RWPE1 (cell line): Measurements from ENCODE around the gene GNB1L.
"Not testable (repeated sequence)": the region's sequence is repeated elsewhere in the genome, so short reads cannot be mapped to it uniquely, and the experiment has no call there.

Experiments used
- CTCF ChIA-PET: fragments of 350-600 bp; sonication (Branson Sonifier 250); formaldehyde crosslinking; extraction: SDS; loops from one replicate; lab custom pipeline; 2021; lab: Yijun Ruan, JAX
- POLR2A ChIA-PET: fragments of 400-600 bp; formaldehyde crosslinking; extraction: SDS; loops from one replicate; lab custom pipeline; 2020; ENCODE audit warnings: antibody characterized with exemption; ENCODE audit not compliant: low non-redundant PET; lab: Yijun Ruan, JAX
- DNase-seq: peaks from one replicate; pipeline ENCODE4 v3.0.0; 2012; ENCODE audit warnings: low spot score
- H3K27ac ChIP-seq: fragments of 450-650 bp; 2 replicates; pipeline ENCODE4 v1.5.1; 2017
- TF ChIP-seq, protein P1 (sequence below): fragments of 450-650 bp; conservative IDR thresholded peaks from 2 replicates; pipeline ENCODE4 v1.5.1; 2017; ENCODE audit warnings: low read depth, mild to moderate bottlenecking

The GNB1L gene

DNA sequence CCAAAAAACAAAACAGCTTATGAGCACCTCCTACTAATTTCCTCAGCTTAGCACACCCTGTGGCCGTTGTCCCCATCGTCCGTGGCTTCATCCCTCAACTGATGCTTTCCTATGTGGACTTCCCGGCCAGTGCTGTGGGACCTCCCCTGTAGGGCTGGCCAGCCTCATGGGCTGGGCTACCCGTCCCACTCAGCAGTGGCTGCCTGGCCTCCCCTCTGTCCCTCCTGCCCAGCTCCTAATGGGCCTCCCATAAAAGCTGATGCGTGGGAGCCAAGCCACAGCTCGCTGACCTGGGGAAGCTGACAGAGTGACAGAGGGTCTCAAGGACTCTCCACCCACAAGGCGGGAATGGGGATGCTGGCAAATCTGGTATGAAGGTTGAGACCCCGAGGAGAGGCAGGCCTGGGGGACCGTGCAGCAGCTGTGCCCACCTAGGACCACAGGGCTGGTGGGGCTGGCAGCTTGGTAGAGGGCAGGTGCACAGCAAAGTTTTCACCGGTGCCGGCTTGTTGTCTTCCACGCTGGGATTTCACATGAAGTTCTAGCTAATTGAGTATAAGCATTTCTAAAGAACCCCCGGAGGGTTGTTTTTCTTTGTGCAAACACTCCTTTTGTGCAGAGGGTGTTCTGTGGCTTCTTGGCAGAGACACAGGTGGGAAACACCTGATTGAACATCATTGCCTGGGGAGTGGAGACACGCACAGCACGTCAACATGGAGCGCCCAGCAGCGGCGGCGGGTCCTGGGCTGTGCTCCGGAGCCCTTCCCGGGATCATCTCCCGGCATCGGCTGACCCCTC is 70.9 kb downstream of the GNB1L start:
- ChIA-PET POLR2A (no interaction called here), CTCF (interaction anchor here (0.6 kb wide), 1 partner anchor 70 kb away, joined by 4 read pairs; no protein-coding TSS in a partner anchor)
- no peak for DNase-seq
- H3K27ac ChIP-seq: no peak overlapping the region
- TF ChIP-seq, protein P1, sequence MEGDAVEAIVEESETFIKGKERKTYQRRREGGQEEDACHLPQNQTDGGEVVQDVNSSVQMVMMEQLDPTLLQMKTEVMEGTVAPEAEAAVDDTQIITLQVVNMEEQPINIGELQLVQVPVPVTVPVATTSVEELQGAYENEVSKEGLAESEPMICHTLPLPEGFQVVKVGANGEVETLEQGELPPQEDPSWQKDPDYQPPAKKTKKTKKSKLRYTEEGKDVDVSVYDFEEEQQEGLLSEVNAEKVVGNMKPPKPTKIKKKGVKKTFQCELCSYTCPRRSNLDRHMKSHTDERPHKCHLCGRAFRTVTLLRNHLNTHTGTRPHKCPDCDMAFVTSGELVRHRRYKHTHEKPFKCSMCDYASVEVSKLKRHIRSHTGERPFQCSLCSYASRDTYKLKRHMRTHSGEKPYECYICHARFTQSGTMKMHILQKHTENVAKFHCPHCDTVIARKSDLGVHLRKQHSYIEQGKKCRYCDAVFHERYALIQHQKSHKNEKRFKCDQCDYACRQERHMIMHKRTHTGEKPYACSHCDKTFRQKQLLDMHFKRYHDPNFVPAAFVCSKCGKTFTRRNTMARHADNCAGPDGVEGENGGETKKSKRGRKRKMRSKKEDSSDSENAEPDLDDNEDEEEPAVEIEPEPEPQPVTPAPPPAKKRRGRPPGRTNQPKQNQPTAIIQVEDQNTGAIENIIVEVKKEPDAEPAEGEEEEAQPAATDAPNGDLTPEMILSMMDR: no peak

DNA sequence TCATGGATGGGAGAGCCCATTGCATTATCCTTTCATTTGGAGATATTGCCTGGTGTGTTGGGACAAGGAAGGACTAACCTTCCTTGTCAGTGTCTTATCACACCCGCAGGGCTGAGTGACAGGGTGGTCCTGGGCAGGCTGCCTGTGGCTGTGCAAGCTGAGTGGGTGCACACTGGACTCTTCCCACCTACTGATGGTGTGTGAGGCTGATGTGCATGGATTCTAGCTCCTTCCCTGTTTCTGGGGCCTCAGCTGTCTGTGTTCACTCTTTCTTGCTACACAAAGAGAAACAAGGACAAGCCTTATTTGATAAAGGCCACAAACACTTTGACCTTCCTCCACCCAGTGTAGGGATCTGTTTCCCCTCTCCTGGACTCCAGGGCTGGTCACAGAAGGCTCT is 72.1 kb downstream of the GNB1L start:
- ChIA-PET POLR2A (no interaction called here), CTCF (interaction anchor here (0.6 kb wide), 2 partner anchors 69 to 152 kb away, joined by 3 to 4 read pairs; no protein-coding TSS in a partner anchor)
- TF ChIP-seq, protein P1: no peak
- no peak overlapping the region for H3K27ac ChIP-seq
- DNase-seq: no peak

DNA sequence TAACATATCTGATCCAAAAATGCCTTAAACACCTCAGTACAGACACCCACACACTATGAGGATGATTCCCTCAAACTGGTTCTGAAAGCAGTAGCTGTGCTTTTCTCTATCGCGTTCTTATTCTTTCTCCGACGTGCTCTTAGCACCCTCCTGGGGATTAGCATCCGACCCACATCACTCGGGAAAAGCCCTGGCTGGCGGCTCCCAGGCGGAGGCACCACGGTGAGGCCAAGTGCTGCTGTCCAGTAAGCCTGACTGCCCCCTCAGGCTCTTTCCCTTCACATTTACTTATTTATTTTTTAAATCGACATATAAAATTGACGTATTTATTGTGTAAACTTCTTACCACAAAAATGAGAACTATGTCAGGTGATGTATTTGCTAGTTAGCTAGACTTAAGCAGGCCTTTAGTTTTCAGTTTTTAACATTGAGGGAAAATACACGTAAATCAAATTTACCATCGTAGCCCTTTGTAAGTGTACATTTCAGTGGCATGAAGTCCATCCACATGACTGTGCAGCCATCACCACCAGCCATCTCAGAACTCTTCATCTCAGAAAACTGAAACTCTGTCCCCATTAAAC is 74.9 kb downstream of the GNB1L start:
- POLR2A ChIA-PET: no interaction called here
- CTCF ChIA-PET: no interaction called here

DNA sequence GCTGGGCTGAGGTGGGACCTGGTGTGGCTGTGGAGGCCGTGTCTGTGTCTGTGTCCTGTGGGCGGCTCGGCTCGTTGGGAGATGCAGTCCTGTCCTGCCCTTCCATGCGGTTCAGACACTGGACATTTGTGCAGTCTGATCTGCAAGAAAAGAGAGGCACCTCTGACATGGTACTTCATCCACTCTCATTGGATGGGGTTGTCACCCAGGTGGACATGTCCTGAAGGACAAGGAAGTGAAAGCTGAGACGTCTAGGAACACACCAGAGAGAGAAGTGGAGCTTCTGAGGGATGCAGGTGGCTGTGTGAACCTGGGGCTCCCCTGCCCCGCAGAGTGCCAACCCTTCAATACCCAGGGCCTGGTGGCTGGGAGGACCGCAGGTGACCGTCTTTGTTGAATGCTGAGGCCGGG is 75.7 kb downstream of the GNB1L start:
- ChIA-PET CTCF (no interaction called here), POLR2A (no interaction called here)
- no peak overlapping the region for H3K27ac ChIP-seq
- TF ChIP-seq, protein P1: no peak
- no peak for DNase-seq

More for the DNA sequence above, 74.9 kb downstream of the GNB1L start:
- H3K27ac ChIP-seq: no peak overlapping the region
- no peak for DNase-seq
- TF ChIP-seq, protein P1: no peak

DNA sequence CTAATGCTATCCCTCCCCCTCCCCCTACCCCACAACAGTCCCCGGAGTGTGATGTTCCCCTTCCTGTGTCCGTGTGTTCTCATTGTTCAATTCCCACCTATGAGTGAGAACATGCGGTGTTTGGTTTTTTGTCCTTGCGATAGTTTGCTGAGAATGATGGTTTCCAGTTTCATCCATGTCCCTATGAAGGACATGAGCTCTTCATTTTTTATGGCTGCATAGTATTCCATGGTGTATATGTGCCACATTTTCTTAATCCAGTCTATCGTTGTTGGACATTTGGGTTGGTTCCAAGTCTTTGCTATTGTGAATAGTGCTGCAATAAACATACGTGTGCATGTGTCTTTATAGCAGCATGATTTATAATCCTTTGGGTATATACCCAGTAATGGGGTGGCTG is 77.5 kb downstream of the GNB1L start:
- H3K27ac ChIP-seq, POLR2A ChIA-PET, CTCF ChIA-PET, DNase-seq: not testable (repeated sequence)

DNA sequence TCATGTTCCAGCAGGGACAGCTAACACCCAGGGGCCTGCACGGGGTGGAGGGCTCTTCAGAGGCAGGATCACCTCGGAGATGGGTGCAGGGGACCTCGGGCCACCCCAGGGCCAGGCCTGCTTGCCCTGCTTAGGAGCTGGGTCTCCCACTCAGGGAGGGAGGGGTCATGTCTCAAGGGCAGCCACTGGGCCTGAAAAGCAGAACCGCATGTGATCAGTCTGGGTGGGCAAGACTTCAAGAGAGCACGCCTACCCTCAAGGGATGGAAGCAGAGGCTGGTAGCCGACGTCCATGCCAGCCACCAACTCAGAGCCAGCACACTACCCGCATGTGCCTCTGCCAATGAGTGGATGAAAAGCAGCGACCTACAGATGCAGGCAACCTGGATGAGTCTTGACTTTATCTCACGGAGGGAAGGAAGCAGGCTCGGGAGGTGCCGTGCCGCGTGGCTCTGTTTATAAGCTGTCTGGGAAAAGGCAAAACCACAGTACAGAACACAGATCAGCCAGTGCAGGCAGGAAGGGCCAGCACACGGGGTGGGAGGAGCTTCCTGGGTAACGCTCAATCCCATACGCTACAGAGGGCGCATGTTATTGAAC is 78.1 kb downstream of the GNB1L start:
- CTCF ChIA-PET: interaction anchor here (0.7 to 1.2 kb wide), 2 partner anchors 46 to 484 kb away, joined by 3 read pairs; no protein-coding TSS in a partner anchor
- TF ChIP-seq, protein P1: no peak
- no peak overlapping the region for H3K27ac ChIP-seq
- no peak for DNase-seq
- POLR2A ChIA-PET: no interaction called here
